Keratinocyte (primary cell): ENCODE results near the gene OSTF1.

Experiments used
- CTCF ChIP-seq, 3 experiments: IDR thresholded peaks in 1 of 3; conservative IDR thresholded peaks in 1 of 3; optimal IDR thresholded peaks in 1 of 3; 2 replicates in 2 of 3; 3 replicates in 1 of 3; pipeline versions ENCODE3 to v1.5.1; 2011; ENCODE audit warnings: low read length in 3 of 3, mild to moderate bottlenecking in 3 of 3, moderate library complexity in 2 of 3, control low read depth in 1 of 3, inconsistent platforms in 1 of 3; ENCODE audit not compliant: insufficient read depth in 2 of 3; ENCODE audit errors: extremely low read depth in 1 of 3
- EZH2 ChIP-seq: IDR thresholded peaks from one replicate; pipeline ENCODE4 v1.6.1; 2012; ENCODE audit warnings: inconsistent platforms, mild to moderate bottlenecking, low read length, moderate library complexity

- no peak for TF ChIP-seq CTCF (optimal IDR thresholded peaks at IDR 0.05 in 1 of 3, IDR thresholded peaks at IDR 0.05 in 1 of 3, conservative IDR thresholded peaks at IDR 0.05 in 1 of 3; ENCODE audit: extremely low read depth in 1 of 3, insufficient read depth in 2 of 3, low read length in 3 of 3)
- TF ChIP-seq EZH2 = no peak
Observed at GRCh38 chr9:75041041-75041440, 47.3 kb upstream of the OSTF1 start.
